Renal pelvis (tissue), 4 donors: Measurements from ENCODE around the gene XK. TPM values are rescaled to one million over a fixed set of nuclear protein-coding genes. Genes with fewer than 3 reads are reported as not detected.
"Not testable (repeated sequence)": the region's sequence is repeated elsewhere in the genome, so short reads cannot be mapped to it uniquely, and the experiment has no call there.

Experiments used
- DNase-seq: peaks from one replicate; pipeline ENCODE4 v3.0.0-alpha.2; 2013
- polyA plus RNA-seq, 3 donors: library from polyadenylated mRNA; unstranded; fragments of 120-200 nt; gene quantifications; one replicate each; pipeline ENCODE4 v1.2.1, GENCODE V29; 2013; ENCODE audit not compliant: insufficient read length in 3 of 3

XK gene
- polyA plus RNA-seq, 3 donors = 0.95 to 1.1 (median 0.99) TPM

DNA sequence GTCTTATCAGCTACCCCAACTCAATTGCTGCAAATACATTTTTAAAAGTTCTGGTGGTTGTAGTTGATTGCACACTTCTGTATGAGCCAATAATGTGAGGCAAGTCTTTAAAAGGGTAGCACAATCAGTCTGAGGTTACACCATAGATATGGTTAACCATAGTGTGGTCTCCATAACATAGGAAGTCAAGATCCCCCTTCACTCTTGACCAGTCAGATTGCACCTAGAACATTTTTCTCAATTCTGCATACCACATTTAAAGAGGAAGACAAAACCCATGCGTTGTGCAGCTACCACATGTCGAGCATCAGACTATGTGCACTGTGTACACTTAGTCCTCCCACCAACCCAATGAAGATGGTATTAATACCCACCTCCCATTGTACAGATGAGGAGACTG is 67.8 kb downstream of the XK start:
- DNase-seq = no peak

GRCh38 chrX:37754516-37754915 is 68.9 kb downstream of the XK start:
- no peak for DNase-seq

DNA sequence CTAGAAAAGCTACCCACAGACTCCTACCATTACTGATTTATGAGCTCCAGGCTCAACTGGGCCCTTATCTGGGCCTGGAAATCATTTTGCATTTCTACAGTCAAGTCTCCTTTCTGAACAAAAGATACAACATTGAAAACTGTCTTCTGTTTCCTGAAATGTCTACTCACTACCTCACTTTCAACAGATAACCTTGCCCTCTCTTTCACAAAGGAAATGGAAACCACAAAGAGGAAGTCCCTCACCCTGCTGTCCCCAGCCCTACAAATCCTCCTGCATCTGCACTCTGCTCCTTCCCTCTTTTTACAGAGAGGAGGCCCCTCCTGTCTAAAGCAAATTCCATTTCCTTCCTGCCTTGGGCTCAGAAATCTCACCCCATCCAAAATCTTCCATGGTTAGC is 69.4 kb downstream of the XK start:
- no peak for DNase-seq

DNA sequence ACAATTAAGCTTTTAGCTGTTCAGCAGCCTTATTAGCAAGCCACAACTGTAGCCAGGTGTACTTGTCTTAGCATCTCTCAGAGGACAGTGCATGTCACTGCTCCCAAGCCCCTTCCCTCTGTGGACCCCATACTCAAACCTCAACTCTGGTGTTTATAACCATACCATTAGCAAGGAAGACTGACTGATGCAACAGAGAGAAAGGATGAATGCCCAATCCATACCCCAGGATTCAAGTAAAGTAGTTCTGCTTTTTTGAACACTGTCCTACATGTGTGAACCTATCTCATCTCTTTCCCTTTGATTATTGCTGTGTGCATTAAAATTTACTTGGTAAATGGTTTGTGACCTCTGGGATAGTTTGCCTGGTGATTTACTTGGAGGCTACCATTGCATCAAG is 71.5 kb downstream of the XK start:
- no peak for DNase-seq

- DNase-seq = no peak
Observed at GRCh38 chrX:37759351-37759750, 73.8 kb downstream of the XK start.

DNA sequence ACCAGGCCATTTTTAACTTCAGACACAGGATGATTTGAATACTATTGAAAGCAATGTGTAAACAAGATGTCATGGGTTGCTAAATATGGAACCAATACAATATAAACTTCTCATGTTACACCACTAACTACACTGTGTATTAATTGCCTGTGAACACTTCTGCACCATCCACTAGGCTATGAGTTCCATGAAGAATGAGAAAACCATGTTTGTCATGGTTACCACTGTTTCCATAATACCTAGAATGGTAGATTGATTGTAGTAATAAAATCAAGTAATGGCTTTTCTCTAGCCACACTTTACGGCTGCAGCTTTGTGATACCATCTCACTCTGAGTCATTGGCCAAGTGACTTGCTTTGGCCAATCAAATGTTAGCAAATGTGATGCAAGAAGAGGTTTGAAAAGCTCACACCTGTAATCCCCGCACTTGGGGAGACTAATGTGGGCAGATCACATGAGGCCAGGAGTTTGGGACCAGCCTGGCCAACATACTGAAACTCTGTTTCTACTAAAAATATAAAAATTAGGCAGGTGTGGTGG is 74.4 kb downstream of the XK start:
- no peak for DNase-seq

DNA sequence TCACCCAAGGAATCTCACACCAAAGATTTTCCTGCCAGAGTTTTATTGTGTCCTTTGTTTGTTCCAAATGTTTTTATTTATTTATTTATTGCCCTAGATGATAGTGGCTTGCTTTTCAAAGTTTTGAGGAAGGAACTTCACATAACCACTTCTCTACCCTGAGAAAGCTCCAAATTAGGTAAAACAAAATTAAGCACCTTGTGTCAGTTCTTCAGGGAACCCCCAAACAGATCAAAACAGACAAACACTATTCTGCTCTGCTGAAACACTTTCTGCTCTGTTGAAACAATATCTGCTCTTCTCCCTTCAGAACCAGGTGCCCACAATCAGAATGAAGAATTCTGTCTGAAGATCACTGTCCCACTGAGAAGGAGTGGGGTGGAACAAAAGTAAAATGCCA is 77.8 kb downstream of the XK start:
- no peak for DNase-seq

DNA sequence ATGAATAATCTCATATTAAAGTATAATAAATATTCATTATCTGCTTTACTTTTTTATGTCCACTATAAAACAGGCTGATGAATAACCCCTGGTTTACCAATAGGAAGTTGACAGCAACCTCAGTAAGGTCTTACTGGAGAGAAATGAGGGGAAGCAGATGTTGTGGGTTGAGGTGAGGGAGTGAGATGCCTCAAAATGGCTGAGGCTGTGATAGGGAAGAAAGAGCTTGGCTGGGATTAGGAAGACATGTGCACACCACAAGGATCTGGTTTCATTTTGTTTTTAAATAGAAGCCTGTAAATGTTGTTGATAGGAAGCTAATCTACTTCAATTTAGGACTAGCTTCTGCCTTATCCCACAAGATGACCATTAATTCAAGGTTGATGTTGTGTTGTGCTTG is 79.9 kb downstream of the XK start:
- no peak for DNase-seq

DNA sequence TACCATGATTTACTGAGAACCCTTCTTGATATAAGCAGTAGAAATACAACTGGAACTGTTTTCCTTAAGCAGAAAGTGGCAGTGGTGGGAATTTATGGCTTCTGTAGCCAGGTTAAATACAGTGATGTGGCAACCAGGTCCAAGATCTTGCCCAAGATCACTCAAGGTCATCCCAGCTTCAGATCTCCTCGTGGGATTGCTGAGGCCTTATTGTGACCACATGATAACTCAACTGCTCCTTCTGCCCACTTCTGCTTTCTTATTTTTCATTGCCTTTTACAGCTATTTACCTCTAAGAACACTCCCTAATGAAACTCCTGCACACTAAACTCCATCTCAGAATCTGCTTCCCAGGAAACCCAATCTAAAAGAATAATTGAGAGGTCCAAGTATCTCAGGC is 81.8 kb downstream of the XK start:
- no peak for DNase-seq

DNA sequence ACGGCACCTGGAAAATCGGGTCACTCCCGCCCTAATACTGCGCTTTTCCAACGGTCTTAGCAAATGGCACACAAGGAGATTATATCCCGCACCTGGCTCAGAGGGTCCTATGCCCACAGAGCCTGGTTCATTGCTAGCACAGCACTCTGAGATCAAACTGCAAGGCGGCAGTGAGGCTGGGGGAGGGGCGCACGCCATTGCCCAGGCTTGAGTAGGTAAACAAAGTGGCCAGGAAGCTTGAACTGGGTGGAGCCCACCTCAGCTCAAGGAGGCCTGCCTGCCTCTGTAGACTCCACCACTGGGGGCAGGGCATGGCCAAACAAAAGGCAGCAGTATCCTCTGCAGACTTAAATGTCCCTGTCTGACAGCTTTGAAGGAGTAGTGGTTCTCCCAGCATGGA is 83.3 kb downstream of the XK start:
- not testable (repeated sequence) for DNase-seq

DNA sequence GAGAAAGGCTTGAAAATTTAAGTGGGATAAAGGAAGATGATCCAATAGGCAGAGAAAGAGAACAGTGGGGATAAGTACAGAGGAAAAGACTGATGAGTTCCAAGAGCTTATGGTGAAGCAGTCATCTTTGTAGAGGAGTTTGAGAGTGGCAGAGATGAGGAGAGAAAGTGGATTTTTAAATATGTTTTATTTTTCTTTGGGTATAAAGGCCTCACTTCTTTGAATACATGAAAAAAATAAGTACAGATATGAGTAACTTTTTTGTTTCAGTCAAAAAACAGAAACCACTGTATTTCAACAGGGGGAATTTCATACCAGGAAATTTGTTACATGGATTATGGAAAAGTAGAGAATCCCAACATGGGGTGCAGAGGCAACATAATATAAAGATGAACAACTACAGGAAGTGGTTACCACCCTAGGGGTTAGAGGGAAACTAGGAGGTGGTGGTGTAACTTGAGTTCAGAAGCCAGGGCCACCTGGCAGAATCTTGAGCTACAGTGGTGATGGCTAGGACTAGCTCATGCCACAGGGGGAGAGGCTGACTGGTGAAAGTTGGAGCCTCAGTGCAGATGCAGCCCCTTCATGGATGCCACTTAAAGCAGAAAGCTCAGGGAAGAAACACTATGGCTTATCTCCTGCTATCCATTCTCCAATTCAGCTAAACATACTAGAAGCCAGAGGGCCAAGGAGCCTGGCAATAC is 90.8 kb downstream of the XK start:
- DNase-seq = no peak

DNA sequence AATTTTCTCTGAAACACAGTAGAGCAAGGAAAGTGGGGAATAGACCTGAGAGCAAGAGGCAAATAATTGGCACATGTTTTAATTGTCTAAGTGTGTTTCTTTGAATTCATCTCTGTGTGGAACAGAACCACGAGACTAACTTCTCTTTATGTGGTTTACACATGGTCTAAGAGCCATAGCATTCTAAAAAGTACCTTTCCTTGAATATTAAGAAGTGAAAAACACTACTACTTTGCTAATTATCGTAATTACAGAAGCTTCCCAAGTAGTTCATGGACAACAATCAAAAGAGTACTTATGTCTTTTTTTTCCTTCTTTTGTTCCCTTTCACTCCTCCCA is 91.4 kb downstream of the XK start:
- DNase-seq = no peak

DNA sequence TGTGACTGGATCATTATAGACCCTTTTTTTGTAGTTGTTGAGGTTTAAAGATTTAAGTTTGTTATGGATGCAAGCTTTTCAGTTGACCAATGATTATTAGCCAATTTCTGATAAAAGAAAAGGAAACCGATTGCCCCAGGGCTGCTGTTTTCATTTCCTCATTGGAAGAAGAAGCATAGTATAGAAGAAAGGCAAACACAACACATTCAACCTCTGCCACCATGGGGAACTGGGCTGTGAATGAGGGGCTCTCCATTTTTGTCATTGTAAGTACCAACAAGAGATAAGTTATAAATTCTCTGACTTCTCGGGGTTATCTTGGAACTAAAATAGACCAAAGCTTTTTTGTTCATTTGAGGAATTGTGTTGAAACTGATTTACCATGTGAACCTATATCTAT is 94.3 kb downstream of the XK start, which contains the start of gene CYBB:
CYBB (plus strand) TSS at position 203 of the 400 bp plus-strand sequence; CDS start at position 222, 19 bp downstream.
- DNase-seq = no peak

DNA sequence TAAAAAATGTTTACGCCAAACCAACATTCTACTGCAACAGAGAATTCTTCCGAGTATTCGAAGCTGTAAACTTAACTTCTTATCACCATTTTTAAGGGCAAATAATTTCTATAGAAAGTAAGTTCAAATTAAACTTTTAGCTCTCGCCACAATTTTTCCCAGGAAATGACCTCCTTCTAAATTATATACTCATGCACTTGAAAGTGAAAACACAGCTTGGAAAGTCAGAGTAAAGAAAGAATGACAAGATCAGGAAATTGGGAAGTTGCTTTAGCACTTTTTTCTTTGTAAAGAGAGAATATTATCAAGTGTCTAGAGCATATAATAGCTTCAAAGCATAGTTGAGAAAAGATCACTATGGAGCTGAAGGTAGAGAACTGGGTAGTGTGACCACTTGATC is 95.5 kb downstream of the XK start:
- DNase-seq = no peak

Other genes with a start within 250 kb of the XK start
- gene LANCL3, start 114.1 kb upstream of the XK start, polyA plus RNA-seq = under 1 TPM; 0.09 to 0.23 (median 0.10) TPM
- gene CYBB, start 94.3 kb downstream of the XK start, polyA plus RNA-seq = 10 to 100 TPM in 2 of 3 donors, 1 to 10 TPM in 1; 8.8 to 13.6 (median 10.5) TPM
- gene DYNLT3, start 161.8 kb downstream of the XK start, polyA plus RNA-seq = 10 to 100 TPM; 31.7 to 34.7 (median 32.1) TPM